SK-N-MC (cell line): Measurements from ENCODE around the gene METTL22.

Experiments used
- EZH2 ChIP-seq: fragments of 200-600 bp; sonication (generic); IDR thresholded peaks from one replicate; pipeline ENCODE4 v1.6.1; 2017; ENCODE audit warnings: antibody characterized with exemption
- FOXP2 ChIP-seq: optimal IDR thresholded peaks from 2 replicates; pipeline ENCODE3; 2011; ENCODE audit warnings: mild to moderate bottlenecking, moderate library complexity; ENCODE audit not compliant: insufficient read depth; ENCODE audit errors: extremely low read length, control extremely low read depth
- POLR2AphosphoS5 ChIP-seq: IDR thresholded peaks from 2 replicates; pipeline ENCODE4 v1.6.1; 2012; ENCODE audit warnings: mild to moderate bottlenecking, low read depth, low read length, borderline replicate concordance

DNA sequence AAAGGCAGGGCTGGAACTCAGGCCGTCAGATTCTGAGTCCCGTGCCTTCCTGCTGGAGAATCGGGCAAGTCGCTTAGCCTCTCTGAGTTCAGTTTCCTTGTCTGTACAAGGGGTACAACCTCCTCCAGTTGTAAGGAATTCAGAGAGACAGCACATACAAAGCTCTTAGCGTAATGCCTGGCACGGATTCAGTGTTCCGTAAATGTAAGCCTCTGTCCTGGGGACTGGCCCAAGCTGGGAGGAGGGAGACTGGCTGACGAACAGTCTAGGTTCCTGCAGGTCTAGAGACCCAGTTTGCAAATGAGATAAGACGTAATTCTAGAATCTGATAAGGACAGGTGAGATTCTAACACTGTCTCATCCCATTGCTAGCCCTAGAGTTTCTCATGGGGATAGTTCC lies 9.9 kb downstream of the METTL22 start:
- TF ChIP-seq POLR2AphosphoS5 (no peak), EZH2 (no peak), FOXP2 (no peak)
